C4-2B (cell line): ENCODE data around the gene MINPP1.

Source experiments
- ZFX ChIP-seq: fragments of 450-650 bp; IDR thresholded peaks from 2 replicates; pipeline ENCODE4 v1.6.1; 2017
- TF ChIP-seq, protein P1 (sequence below): fragments of 450-650 bp; conservative IDR thresholded peaks from 2 replicates; pipeline ENCODE4 v1.5.1; 2017; ENCODE audit warnings: mild to moderate bottlenecking

DNA sequence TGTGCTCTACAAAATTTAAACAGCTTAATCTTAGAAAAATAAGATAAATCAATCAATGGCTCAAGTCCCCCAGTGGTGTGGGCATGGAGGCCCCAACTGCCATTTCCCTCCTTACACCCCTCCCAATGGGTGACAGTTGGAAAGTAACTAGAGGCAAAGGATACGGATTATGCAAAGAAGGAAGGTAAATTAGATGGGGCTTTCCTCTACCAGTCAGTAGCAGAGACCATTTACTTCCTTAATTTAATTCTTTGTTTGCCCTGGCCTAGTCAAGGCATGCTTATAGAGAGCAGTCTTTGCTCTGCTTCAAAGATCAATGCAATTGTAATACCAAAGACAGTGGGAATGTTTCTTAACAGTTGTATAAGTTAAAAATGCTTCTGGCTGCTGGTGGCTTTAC, 91.7 kb downstream of the MINPP1 start:
- TF ChIP-seq, protein P1, sequence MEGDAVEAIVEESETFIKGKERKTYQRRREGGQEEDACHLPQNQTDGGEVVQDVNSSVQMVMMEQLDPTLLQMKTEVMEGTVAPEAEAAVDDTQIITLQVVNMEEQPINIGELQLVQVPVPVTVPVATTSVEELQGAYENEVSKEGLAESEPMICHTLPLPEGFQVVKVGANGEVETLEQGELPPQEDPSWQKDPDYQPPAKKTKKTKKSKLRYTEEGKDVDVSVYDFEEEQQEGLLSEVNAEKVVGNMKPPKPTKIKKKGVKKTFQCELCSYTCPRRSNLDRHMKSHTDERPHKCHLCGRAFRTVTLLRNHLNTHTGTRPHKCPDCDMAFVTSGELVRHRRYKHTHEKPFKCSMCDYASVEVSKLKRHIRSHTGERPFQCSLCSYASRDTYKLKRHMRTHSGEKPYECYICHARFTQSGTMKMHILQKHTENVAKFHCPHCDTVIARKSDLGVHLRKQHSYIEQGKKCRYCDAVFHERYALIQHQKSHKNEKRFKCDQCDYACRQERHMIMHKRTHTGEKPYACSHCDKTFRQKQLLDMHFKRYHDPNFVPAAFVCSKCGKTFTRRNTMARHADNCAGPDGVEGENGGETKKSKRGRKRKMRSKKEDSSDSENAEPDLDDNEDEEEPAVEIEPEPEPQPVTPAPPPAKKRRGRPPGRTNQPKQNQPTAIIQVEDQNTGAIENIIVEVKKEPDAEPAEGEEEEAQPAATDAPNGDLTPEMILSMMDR: no peak
- TF ChIP-seq ZFX: no peak
